Measurements from ENCODE around the gene FAM131A. TPM values are rescaled to one million over a fixed set of nuclear protein-coding genes. Genes with fewer than 3 reads are reported as not detected.

Gene FAM131A
- 17.4 and 19.7 TPM in 2 replicates for total RNA-seq
- long read RNA-seq, partial matches to known transcripts, result 0 of 2 reads
- long read RNA-seq, other reads (novel, unspliced or antisense), result 2 of 2 reads

- Mint-ChIP-seq H3K4me1 (peaks cover 42% of the 10 kb centered on the region), H3K27me3 (ENCODE audit: low read depth) (peaks cover 5% of the 10 kb centered on the region), H3K9me3 (no peaks in the 10 kb centered on the region), H3K36me3 (ENCODE audit: low read depth) (peaks cover 4% of the 10 kb centered on the region), H3K27ac (ENCODE audit: unreplicated experiment) (peak within 1 kb of the TSS; percentile 81), H3K4me3 (peak within 1 kb of the TSS; percentile 92)
- TF ChIP-seq CTCF (conservative IDR thresholded peaks at IDR 0.05), result no peak
- no peak for DNase-seq (ENCODE audit: low read depth, low spot score)
Measured at GRCh38 chr3:184337399-184337714, at the start of gene FAM131A. Gene FAM131A (plus strand): TSS chr3:184337600. CDS start chr3:184337631, 31 bp downstream.

- Mint-ChIP-seq H3K27me3 (ENCODE audit: low read depth) (peaks cover 40% of the 10 kb centered on the region), H3K27ac (ENCODE audit: unreplicated experiment) (no peak overlapping the region), H3K4me3 (no peak overlapping the region), H3K9me3 (no peaks in the 10 kb centered on the region), H3K4me1 (peaks cover 6% of the 10 kb centered on the region), H3K36me3 (ENCODE audit: low read depth) (no peaks in the 10 kb centered on the region)
- DNase-seq (ENCODE audit: low read depth, low spot score), result peak; percentile 56
- TF ChIP-seq CTCF (conservative IDR thresholded peaks at IDR 0.05), result peak; percentile 66
Measured at GRCh38 chr3:184289426-184289938, 47.9 kb upstream of the FAM131A start.

- DNase-seq (ENCODE audit: low read depth, low spot score), result no peak
- Mint-ChIP-seq H3K4me3 (no peak overlapping the region), H3K4me1 (no peaks in the 10 kb centered on the region), H3K27me3 (ENCODE audit: low read depth) (peaks cover 36% of the 10 kb centered on the region), H3K9me3 (no peaks in the 10 kb centered on the region), H3K36me3 (ENCODE audit: low read depth) (no peaks in the 10 kb centered on the region), H3K27ac (ENCODE audit: unreplicated experiment) (no peak overlapping the region)
- no peak for TF ChIP-seq CTCF (conservative IDR thresholded peaks at IDR 0.05)
Measured at GRCh38 chr3:184290331-184290730, 47.1 kb upstream of the FAM131A start.

- Mint-ChIP-seq H3K4me3 (no peak overlapping the region), H3K9me3 (no peaks in the 10 kb centered on the region), H3K27me3 (ENCODE audit: low read depth) (peaks cover 28% of the 10 kb centered on the region), H3K4me1 (no peaks in the 10 kb centered on the region), H3K36me3 (ENCODE audit: low read depth) (no peaks in the 10 kb centered on the region), H3K27ac (ENCODE audit: unreplicated experiment) (no peak overlapping the region)
- TF ChIP-seq CTCF (conservative IDR thresholded peaks at IDR 0.05), result no peak
- DNase-seq (ENCODE audit: low read depth, low spot score), result no peak
Measured at GRCh38 chr3:184291044-184291737, 46.2 kb upstream of the FAM131A start.

- H3K9me3 Mint-ChIP-seq, result no peaks in the 10 kb centered on the region
- no peaks in the 10 kb centered on the region for H3K4me1 Mint-ChIP-seq
- H3K27me3 Mint-ChIP-seq (ENCODE audit: low read depth), result peaks cover 22% of the 10 kb centered on the region
- no peak overlapping the region for H3K4me3 Mint-ChIP-seq
- no peak overlapping the region for H3K27ac Mint-ChIP-seq (ENCODE audit: unreplicated experiment)
- DNase-seq (ENCODE audit: low read depth, low spot score), result no peak
- no peak for TF ChIP-seq CTCF (conservative IDR thresholded peaks at IDR 0.05)
- H3K36me3 Mint-ChIP-seq (ENCODE audit: low read depth), result no peaks in the 10 kb centered on the region
Measured at GRCh38 chr3:184291738-184292445, 45.5 kb upstream of the FAM131A start.
